WTC11 (cell line): ENCODE data around the gene DNAJC17.

ENCODE experiments used
- CTCF ChIP-seq: fragments of 200-600 bp; IDR thresholded peaks from 2 replicates; pipeline ENCODE4 v1.8.0; 2022; ENCODE audit warnings: antibody characterized with exemption
- MAX ChIP-seq: sonication (generic); formaldehyde crosslinking; IDR thresholded peaks from 2 replicates; pipeline ENCODE4 v1.8.0; 2022; ENCODE audit warnings: mild to moderate bottlenecking, missing genetic modification reagents

GRCh38 chr15:40845036-40845435 lies 37.8 kb upstream of the DNAJC17 start:
- TF ChIP-seq CTCF (no peak), MAX (no peak)
